ENCODE results near the gene MUC12.

DNA sequence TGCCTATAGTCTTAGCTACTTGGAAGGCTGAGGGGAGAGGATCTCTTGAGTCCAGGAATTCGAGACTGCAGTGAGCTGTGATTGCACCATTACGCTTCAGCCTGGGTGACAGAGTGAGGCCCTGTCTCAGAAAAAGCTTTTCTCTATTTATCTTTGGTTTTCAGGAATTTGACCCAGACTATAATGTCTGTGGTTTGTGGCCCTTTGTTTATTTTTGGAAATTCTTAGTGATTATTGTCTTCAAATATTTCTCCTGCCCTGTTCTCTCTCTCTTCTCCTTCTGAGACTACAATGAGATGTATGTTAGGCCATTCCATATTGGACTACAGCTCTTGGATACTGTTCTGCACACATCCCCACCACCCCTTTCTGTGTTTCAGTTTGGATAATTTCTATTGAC lies 4.7 kb downstream of the MUC12 start:
- TF ChIP-seq EZH2 (IDR thresholded peaks at IDR 0.05; ENCODE audit: borderline replicate concordance, low read depth, low read length, severe bottlenecking) (no peak), FOS (IDR thresholded peaks at IDR 0.05; ENCODE audit: borderline replicate concordance, insufficient read depth, low read length) (no peak), POLR2A (IDR thresholded peaks at IDR 0.05; ENCODE audit: low read depth, low read length) (no peak), POLR2AphosphoS5 (IDR thresholded peaks at IDR 0.05; ENCODE audit: insufficient read depth, low read depth, low read length) (no peak), GATA2 (IDR thresholded peaks at IDR 0.05; ENCODE audit: insufficient read depth, insufficient read length, low read depth, low read length) (no peak)
- TF ChIP-seq, protein P1, sequence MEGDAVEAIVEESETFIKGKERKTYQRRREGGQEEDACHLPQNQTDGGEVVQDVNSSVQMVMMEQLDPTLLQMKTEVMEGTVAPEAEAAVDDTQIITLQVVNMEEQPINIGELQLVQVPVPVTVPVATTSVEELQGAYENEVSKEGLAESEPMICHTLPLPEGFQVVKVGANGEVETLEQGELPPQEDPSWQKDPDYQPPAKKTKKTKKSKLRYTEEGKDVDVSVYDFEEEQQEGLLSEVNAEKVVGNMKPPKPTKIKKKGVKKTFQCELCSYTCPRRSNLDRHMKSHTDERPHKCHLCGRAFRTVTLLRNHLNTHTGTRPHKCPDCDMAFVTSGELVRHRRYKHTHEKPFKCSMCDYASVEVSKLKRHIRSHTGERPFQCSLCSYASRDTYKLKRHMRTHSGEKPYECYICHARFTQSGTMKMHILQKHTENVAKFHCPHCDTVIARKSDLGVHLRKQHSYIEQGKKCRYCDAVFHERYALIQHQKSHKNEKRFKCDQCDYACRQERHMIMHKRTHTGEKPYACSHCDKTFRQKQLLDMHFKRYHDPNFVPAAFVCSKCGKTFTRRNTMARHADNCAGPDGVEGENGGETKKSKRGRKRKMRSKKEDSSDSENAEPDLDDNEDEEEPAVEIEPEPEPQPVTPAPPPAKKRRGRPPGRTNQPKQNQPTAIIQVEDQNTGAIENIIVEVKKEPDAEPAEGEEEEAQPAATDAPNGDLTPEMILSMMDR (IDR thresholded peaks at IDR 0.05; ENCODE audit: extremely low read depth in 1 of 2, insufficient read depth in 1 of 2, low read depth in 1 of 2, low read length in 2 of 2) = no peak
- TF ChIP-seq, protein P2, sequence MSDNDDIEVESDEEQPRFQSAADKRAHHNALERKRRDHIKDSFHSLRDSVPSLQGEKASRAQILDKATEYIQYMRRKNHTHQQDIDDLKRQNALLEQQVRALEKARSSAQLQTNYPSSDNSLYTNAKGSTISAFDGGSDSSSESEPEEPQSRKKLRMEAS (IDR thresholded peaks at IDR 0.05; ENCODE audit: insufficient read depth, insufficient read length) = no peak

All from endothelial cell of umbilical vein (primary cell).